Measurements from ENCODE around the gene XCL1. TPM values are rescaled to one million over a fixed set of nuclear protein-coding genes. Genes with fewer than 3 reads are reported as not detected.

Gene XCL1
- total and polyA plus RNA-seq, 2 donors (not counting 1 experiment from before 2014, with no cell fraction given) = not detected

- Histone ChIP-seq H3K27ac (ENCODE audit: insufficient read depth, low read length) (no peak overlapping the region), H4K20me1 (ENCODE audit: control insufficient read depth, extremely low read depth, insufficient read depth, low read length) (no peaks in the 10 kb centered on the region), H3K79me2 (ENCODE audit: control insufficient read depth, insufficient read depth, low read length) (no peaks in the 10 kb centered on the region), H3K4me1 (ENCODE audit: control insufficient read depth, extremely low read depth, insufficient read depth, low read length) (no peaks in the 10 kb centered on the region), H2AFZ (ENCODE audit: low read length) (no peak overlapping the region), H3K9ac (ENCODE audit: insufficient read depth, low read length) (no peak overlapping the region), H3K36me3 (ENCODE audit: control insufficient read depth, insufficient read depth, low read length) (no peaks in the 10 kb centered on the region), H3K27me3 (ENCODE audit: control insufficient read depth, insufficient read depth, low read length) (no peaks in the 10 kb centered on the region), H3K4me2 (ENCODE audit: extremely low read depth, insufficient read depth, low read length) (no peak overlapping the region), H3K4me3 (replicated peaks in 1 of 4; ENCODE audit: control extremely low read depth in 1 of 4, insufficient read depth in 1 of 4, low read depth in 3 of 4, low read length in 4 of 4) (no peak overlapping the region), H3K9me3 (ENCODE audit: control insufficient read depth, insufficient read depth, low read depth, low read length) (no peaks in the 10 kb centered on the region)
- TF ChIP-seq CTCF (conservative IDR thresholded peaks at IDR 0.05 in 1 of 2, IDR thresholded peaks at IDR 0.05 in 1 of 2; ENCODE audit: low read depth in 1 of 2, low read length in 2 of 2) = no peak
- no peak for TF ChIP-seq EZH2 (IDR thresholded peaks at IDR 0.05; ENCODE audit: low read length, missing control alignments)
- DNase-seq (ENCODE audit: low read depth in 2 of 2) = no peak
Measured at GRCh38 chr1:168551688-168552087, 24.7 kb upstream of the XCL1 start.

- Histone ChIP-seq H3K4me3 (replicated peaks in 1 of 4; ENCODE audit: control extremely low read depth in 1 of 4, insufficient read depth in 1 of 4, low read depth in 3 of 4, low read length in 4 of 4) (no peak overlapping the region), H3K4me1 (ENCODE audit: control insufficient read depth, extremely low read depth, insufficient read depth, low read length) (no peaks in the 10 kb centered on the region), H2AFZ (ENCODE audit: low read length) (no peak overlapping the region), H3K9ac (ENCODE audit: insufficient read depth, low read length) (no peak overlapping the region), H3K27me3 (ENCODE audit: control insufficient read depth, insufficient read depth, low read length) (no peaks in the 10 kb centered on the region), H3K79me2 (ENCODE audit: control insufficient read depth, insufficient read depth, low read length) (no peaks in the 10 kb centered on the region), H3K36me3 (ENCODE audit: control insufficient read depth, insufficient read depth, low read length) (no peaks in the 10 kb centered on the region), H3K9me3 (ENCODE audit: control insufficient read depth, insufficient read depth, low read depth, low read length) (no peaks in the 10 kb centered on the region), H4K20me1 (ENCODE audit: control insufficient read depth, extremely low read depth, insufficient read depth, low read length) (no peaks in the 10 kb centered on the region), H3K4me2 (ENCODE audit: extremely low read depth, insufficient read depth, low read length) (no peak overlapping the region), H3K27ac (ENCODE audit: insufficient read depth, low read length) (no peak overlapping the region)
- no peak for DNase-seq (ENCODE audit: low read depth in 2 of 2)
- TF ChIP-seq CTCF (conservative IDR thresholded peaks at IDR 0.05 in 1 of 2, IDR thresholded peaks at IDR 0.05 in 1 of 2; ENCODE audit: low read depth in 1 of 2, low read length in 2 of 2) (no peak), EZH2 (IDR thresholded peaks at IDR 0.05; ENCODE audit: low read length, missing control alignments) (no peak)
Measured at GRCh38 chr1:168552961-168553360, 23.4 kb upstream of the XCL1 start.

- Histone ChIP-seq H3K9ac (ENCODE audit: insufficient read depth, low read length) (no peak overlapping the region), H3K27ac (ENCODE audit: insufficient read depth, low read length) (no peak overlapping the region), H3K9me3 (ENCODE audit: control insufficient read depth, insufficient read depth, low read depth, low read length) (no peaks in the 10 kb centered on the region), H3K36me3 (ENCODE audit: control insufficient read depth, insufficient read depth, low read length) (no peaks in the 10 kb centered on the region), H3K79me2 (ENCODE audit: control insufficient read depth, insufficient read depth, low read length) (no peaks in the 10 kb centered on the region), H3K4me1 (ENCODE audit: control insufficient read depth, extremely low read depth, insufficient read depth, low read length) (no peaks in the 10 kb centered on the region), H2AFZ (ENCODE audit: low read length) (no peak overlapping the region), H4K20me1 (ENCODE audit: control insufficient read depth, extremely low read depth, insufficient read depth, low read length) (no peaks in the 10 kb centered on the region), H3K27me3 (ENCODE audit: control insufficient read depth, insufficient read depth, low read length) (no peaks in the 10 kb centered on the region), H3K4me3 (replicated peaks in 1 of 4; ENCODE audit: control extremely low read depth in 1 of 4, insufficient read depth in 1 of 4, low read depth in 3 of 4, low read length in 4 of 4) (no peak overlapping the region), H3K4me2 (ENCODE audit: extremely low read depth, insufficient read depth, low read length) (no peak overlapping the region)
- TF ChIP-seq EZH2 (IDR thresholded peaks at IDR 0.05; ENCODE audit: low read length, missing control alignments) = no peak
- TF ChIP-seq CTCF (conservative IDR thresholded peaks at IDR 0.05 in 1 of 2, IDR thresholded peaks at IDR 0.05 in 1 of 2; ENCODE audit: low read depth in 1 of 2, low read length in 2 of 2) = no peak
- DNase-seq (ENCODE audit: low read depth in 2 of 2) = no peak
Measured at GRCh38 chr1:168553680-168554553, 22.5 kb upstream of the XCL1 start.

Measured in fibroblast of lung (primary cell).